Right cardiac atrium (tissue), 5 donors: ENCODE data around the gene TCF19. TPM values are rescaled to one million over a fixed set of nuclear protein-coding genes. Genes with fewer than 3 reads are reported as not detected.

Source experiments
- polyA plus RNA-seq: library from polyadenylated mRNA; stranded (reverse); fragments of 200-250 nt; gene quantifications from one replicate; pipeline ENCODE4 v1.2.3, GENCODE V29; 2013
- total RNA-seq, 4 donors: library from RNA; stranded (reverse); fragmentation: NEBNext Ultra II Directional; extraction: Animal tissue kit (Norgen Biotek cat#: 25700); gene quantifications; one replicate each; pipeline ENCODE4 v1.2.1, GENCODE V29; 2021
- donor health status: healthy with polysubstance abuse.
- donor health status: DM: no; HTN: yes; CAD: no.
- donor health status: DM: no; HTN: no; CAD: no.
- donor health status: DM: no; HTN: yes; CAD: no; lungs with severe emphysema.
- donor health status: DM: yes; HTN: yes; CAD: no.

Gene TCF19
- total and polyA plus RNA-seq, 5 donors: 2.0 to 5.5 (median 3.4) TPM

Other genes starting within 250 kb of the TCF19 start
- gene VARS2, start 244.4 kb upstream of the TCF19 start, total RNA-seq: 10 to 100 TPM; 14.8 to 20.8 (median 16.9) TPM
- 14.2 TPM for gene VARS2, start 244.4 kb upstream of the TCF19 start, polyA plus RNA-seq
- under 1 TPM in 1 of 4 donors, not detected in 3; 0.45 TPM for gene SFTA2, start 226.4 kb upstream of the TCF19 start, total RNA-seq
- not detected for gene SFTA2, start 226.4 kb upstream of the TCF19 start, polyA plus RNA-seq
- gene MUCL3, start 217.6 kb upstream of the TCF19 start, total RNA-seq: not detected
- not detected for gene MUCL3, start 217.6 kb upstream of the TCF19 start, polyA plus RNA-seq
- not detected for gene MUC21, start 174.9 kb upstream of the TCF19 start, total RNA-seq
- 0.07 TPM for gene MUC21, start 174.9 kb upstream of the TCF19 start, polyA plus RNA-seq
- under 1 TPM in 3 of 4 donors, not detected in 1; 0.06 to 0.14 (median 0.06) TPM for gene MUC22, start 148.1 kb upstream of the TCF19 start, total RNA-seq
- gene MUC22, start 148.1 kb upstream of the TCF19 start, polyA plus RNA-seq: 0.14 TPM
- not detected for gene C6orf15, start 46.0 kb upstream of the TCF19 start, total RNA-seq
- gene C6orf15, start 46.0 kb upstream of the TCF19 start, polyA plus RNA-seq: not detected
- gene PSORS1C1, start 43.8 kb upstream of the TCF19 start, total RNA-seq: 1 to 10 TPM; 1.4 to 4.5 (median 4.4) TPM
- gene PSORS1C1, start 43.8 kb upstream of the TCF19 start, polyA plus RNA-seq: 6.5 TPM
- gene CDSN, start 38.1 kb upstream of the TCF19 start, total RNA-seq: under 1 TPM in 2 of 4 donors, not detected in 2; 0.14 to 0.17 TPM
- gene CDSN, start 38.1 kb upstream of the TCF19 start, polyA plus RNA-seq: 0.11 TPM
- gene PSORS1C2, start 19.5 kb upstream of the TCF19 start, total RNA-seq: not detected
- gene PSORS1C2, start 19.5 kb upstream of the TCF19 start, polyA plus RNA-seq: not detected
- 10 to 100 TPM; 10.8 to 16.7 (median 12.9) TPM for gene CCHCR1, start 787 bp upstream of the TCF19 start, total RNA-seq
- gene CCHCR1, start 787 bp upstream of the TCF19 start, polyA plus RNA-seq: 9.6 TPM
- gene POU5F1, start 12.1 kb downstream of the TCF19 start, total RNA-seq: 1 to 10 TPM in 2 of 4 donors, under 1 TPM in 2; 0.34 to 1.2 (median 0.87) TPM
- gene POU5F1, start 12.1 kb downstream of the TCF19 start, polyA plus RNA-seq: 0.57 TPM
- gene HLA-C, start 113.5 kb downstream of the TCF19 start, total RNA-seq: 100 to 1,000 TPM; 183 to 425 (median 325) TPM
- gene HLA-C, start 113.5 kb downstream of the TCF19 start, polyA plus RNA-seq: 276 TPM
- 100 to 1,000 TPM; 283 to 475 (median 403) TPM for gene HLA-B, start 198.6 kb downstream of the TCF19 start, total RNA-seq
- gene HLA-B, start 198.6 kb downstream of the TCF19 start, polyA plus RNA-seq: 448 TPM
- 10 to 100 TPM; 10.1 to 13.6 (median 11.3) TPM for gene MICA, start 245.0 kb downstream of the TCF19 start, total RNA-seq
- gene MICA, start 245.0 kb downstream of the TCF19 start, polyA plus RNA-seq: 8.8 TPM